ENCODE measurements around the gene HMX1.

GRCh38 chr4:8896071-8896470 is 24.4 kb upstream of the HMX1 start:
- TF ChIP-seq, protein P1, sequence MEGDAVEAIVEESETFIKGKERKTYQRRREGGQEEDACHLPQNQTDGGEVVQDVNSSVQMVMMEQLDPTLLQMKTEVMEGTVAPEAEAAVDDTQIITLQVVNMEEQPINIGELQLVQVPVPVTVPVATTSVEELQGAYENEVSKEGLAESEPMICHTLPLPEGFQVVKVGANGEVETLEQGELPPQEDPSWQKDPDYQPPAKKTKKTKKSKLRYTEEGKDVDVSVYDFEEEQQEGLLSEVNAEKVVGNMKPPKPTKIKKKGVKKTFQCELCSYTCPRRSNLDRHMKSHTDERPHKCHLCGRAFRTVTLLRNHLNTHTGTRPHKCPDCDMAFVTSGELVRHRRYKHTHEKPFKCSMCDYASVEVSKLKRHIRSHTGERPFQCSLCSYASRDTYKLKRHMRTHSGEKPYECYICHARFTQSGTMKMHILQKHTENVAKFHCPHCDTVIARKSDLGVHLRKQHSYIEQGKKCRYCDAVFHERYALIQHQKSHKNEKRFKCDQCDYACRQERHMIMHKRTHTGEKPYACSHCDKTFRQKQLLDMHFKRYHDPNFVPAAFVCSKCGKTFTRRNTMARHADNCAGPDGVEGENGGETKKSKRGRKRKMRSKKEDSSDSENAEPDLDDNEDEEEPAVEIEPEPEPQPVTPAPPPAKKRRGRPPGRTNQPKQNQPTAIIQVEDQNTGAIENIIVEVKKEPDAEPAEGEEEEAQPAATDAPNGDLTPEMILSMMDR (IDR thresholded peaks at IDR 0.05; ENCODE audit: low read depth, low read length): no peak
- TF ChIP-seq POLR2A (IDR thresholded peaks at IDR 0.05; ENCODE audit: extremely low read depth, insufficient read length) (no peak), MAX (IDR thresholded peaks at IDR 0.05; ENCODE audit: low read depth, low read length) (no peak)

Measured in NB4 (cell line).